CD4-positive, alpha-beta memory T cell (primary cell): Measurements from ENCODE around the gene PLPPR3. TPM values are rescaled to one million over a fixed set of nuclear protein-coding genes. Genes with fewer than 3 reads are reported as not detected.
A peak's percentile ranks its signal among the peaks of the same experiment; 100 is the strongest.
"Not testable (repeated sequence)": the region's sequence is repeated elsewhere in the genome, so short reads cannot be mapped to it uniquely, and the experiment has no call there.

Source experiments
- CTCF ChIA-PET: fragments of 350-600 bp; sonication (Branson Sonifier 250); formaldehyde crosslinking; loops from one replicate; lab custom pipeline; 2021; ENCODE audit warnings: inconsistent platforms; ENCODE audit not compliant: partially characterized antibody; lab: Charles Lee
- POLR2A ChIA-PET: fragments of 350-600 bp; sonication (Branson Sonifier 250); formaldehyde crosslinking; loops from one replicate; lab custom pipeline; 2021; ENCODE audit not compliant: partially characterized antibody; lab: Charles Lee
- DNase-seq, 5 donors: peaks; one replicate each; pipeline versions ENCODE4 v3.0.0 to v3.0.0-alpha.2; 2020 to 2022; ENCODE audit warnings: mixed read lengths in 1 of 5
- H3K27ac ChIP-seq: one replicate; pipeline ENCODE4 v1.7.0; 2013; ENCODE audit warnings: low read depth, low read length
- H3K27me3 ChIP-seq: 2 replicates; pipeline ENCODE4 v1.7.0; 2013; ENCODE audit warnings: mild to moderate bottlenecking, low read length, moderate library complexity; ENCODE audit not compliant: insufficient read depth
- H3K36me3 ChIP-seq: 2 replicates; pipeline ENCODE4 v1.7.0; 2013; ENCODE audit warnings: mild to moderate bottlenecking, low read length, moderate library complexity; ENCODE audit not compliant: insufficient read depth
- H3K4me1 ChIP-seq: 2 replicates; pipeline ENCODE4 v1.7.0; 2013; ENCODE audit warnings: mild to moderate bottlenecking, low read length, moderate library complexity; ENCODE audit not compliant: insufficient read depth
- H3K4me3 ChIP-seq, 2 donors: one replicate each; pipeline ENCODE4 v1.7.0; 2013; ENCODE audit warnings: low read length in 2 of 2, mild to moderate bottlenecking in 1 of 2
- H3K9me3 ChIP-seq, 2 donors: one replicate each; pipeline ENCODE4 v1.7.0; 2013; ENCODE audit warnings: low read length in 2 of 2, control low read depth in 1 of 2; ENCODE audit not compliant: control insufficient read depth in 1 of 2
- H3K27ac Mint-ChIP-seq, 7 donors: one replicate each; pipeline ENCODE4 v1.8.0; 2020 to 2021; ENCODE audit warnings: mixed read lengths in 7 of 7, mild to moderate bottlenecking in 6 of 7, inconsistent platforms in 3 of 7, moderate library complexity in 3 of 7
- H3K27me3 Mint-ChIP-seq, 2 donors: one replicate each; pipeline ENCODE4 v1.8.0; 2020 to 2021; ENCODE audit warnings: mixed read lengths in 2 of 2
- H3K36me3 Mint-ChIP-seq, 2 donors: one replicate each; pipeline ENCODE4 v1.8.0; 2020 to 2021; ENCODE audit warnings: mixed read lengths in 2 of 2, inconsistent platforms in 1 of 2, mild to moderate bottlenecking in 1 of 2
- H3K4me1 Mint-ChIP-seq, 4 donors: one replicate each; pipeline ENCODE4 v1.8.0; 2020 to 2021; ENCODE audit warnings: mixed read lengths in 4 of 4, mild to moderate bottlenecking in 1 of 4
- H3K4me3 Mint-ChIP-seq, 8 donors: one replicate each; pipeline ENCODE4 v1.8.0; 2020 to 2021; ENCODE audit warnings: mixed read lengths in 8 of 8, mild to moderate bottlenecking in 7 of 8, moderate library complexity in 6 of 8, inconsistent platforms in 3 of 8
- H3K9me3 Mint-ChIP-seq, 8 donors: one replicate each; pipeline ENCODE4 v1.8.0; 2020 to 2021; ENCODE audit warnings: mixed read lengths in 8 of 8, mild to moderate bottlenecking in 5 of 8, inconsistent platforms in 3 of 8, moderate library complexity in 1 of 8
- intact Hi-C: fragments of 100-400 bp; cut with micrococcal nuclease; formaldehyde crosslinking; loops from one replicate; pipeline ENCODE4 v1.15.1; 2023
- polyA plus RNA-seq, 2 donors: library from polyadenylated mRNA; unstranded; fragments of 300-500 nt; fragmentation: Illumina TruSeq; gene quantifications; one replicate each; pipeline ENCODE4 v1.2.3, GENCODE V29; 2021
- total RNA-seq, 2 experiments: library from RNA; stranded (reverse); gene quantifications; one replicate each; pipeline ENCODE4 v1.2.3, GENCODE V29; 2021

PLPPR3 gene
- total and polyA plus RNA-seq, 4 experiments from 2014 or later: not detected

GRCh38 chr19:843180-843835 lies 21.6 kb upstream of the PLPPR3 start:
- ChIA-PET CTCF (interaction anchor here (1.0 kb wide), 1 partner anchor 73 kb away, joined by 3 read pairs; no protein-coding TSS in a partner anchor), POLR2A (no interaction called here)
- DNase-seq: no peak
- Mint-ChIP-seq H3K4me1 (peaks cover 0 to 10% (median 6%) of the 10 kb centered on the region in 4 donors), H3K27me3 (peaks cover 15 to 24% of the 10 kb centered on the region in 2 donors), H3K9me3 (peaks cover 0 to 3% (median 0%) of the 10 kb centered on the region in 8 donors), H3K27ac (no peak overlapping the region), H3K36me3 (no peaks in the 10 kb centered on the region), H3K4me3 (no peak overlapping the region)
- H3K27ac ChIP-seq: no peak overlapping the region
- peaks cover 3% of the 10 kb centered on the region for H3K4me1 ChIP-seq
- no peaks in the 10 kb centered on the region for H3K9me3 ChIP-seq
- peaks cover 4% of the 10 kb centered on the region for H3K27me3 ChIP-seq
- no peak overlapping the region for H3K4me3 ChIP-seq
- intact Hi-C loops: no loop called here
- no peaks in the 10 kb centered on the region for H3K36me3 ChIP-seq

GRCh38 chr19:842802-843179 lies 21.0 kb upstream of the PLPPR3 start:
- DNase-seq, intact Hi-C loops, POLR2A ChIA-PET: not testable (repeated sequence)

GRCh38 chr19:840519-841206 lies 18.9 kb upstream of the PLPPR3 start, which contains the start of gene PRTN3:
TSS of gene PRTN3 (plus strand) at chr19:840999. CDS start at chr19:841009, 10 bp downstream.
- Histone ChIP-seq H3K27me3 (peaks cover 4% of the 10 kb centered on the region), H3K36me3 (no peaks in the 10 kb centered on the region)
- CTCF ChIA-PET: no interaction called here

More at GRCh38 chr19:842802-843179, 21.0 kb upstream of the PLPPR3 start:
- not testable (repeated sequence) for H3K9me3 Mint-ChIP-seq, H3K36me3 Mint-ChIP-seq, H3K36me3 ChIP-seq, H3K4me1 ChIP-seq, H3K27ac ChIP-seq, H3K9me3 ChIP-seq, H3K4me3 Mint-ChIP-seq, H3K27ac Mint-ChIP-seq, H3K4me3 ChIP-seq, H3K27me3 ChIP-seq
- Mint-ChIP-seq H3K4me1 (peaks cover 0 to 10% (median 6%) of the 10 kb centered on the region in 4 donors), H3K27me3 (peaks cover 14 to 21% of the 10 kb centered on the region in 2 donors)
- CTCF ChIA-PET: interaction anchor here (1.0 kb wide), 1 partner anchor 73 kb away, joined by 3 read pairs; no protein-coding TSS in a partner anchor

GRCh38 chr19:835210-835810 lies 13.6 kb upstream of the PLPPR3 start:
- H3K27me3 Mint-ChIP-seq: peaks cover 3 to 5% of the 10 kb centered on the region in 2 donors
- no peaks in the 10 kb centered on the region for H3K9me3 Mint-ChIP-seq
- CTCF ChIA-PET: no interaction called here
- peaks cover 0 to 4% (median 3%) of the 10 kb centered on the region in 4 donors for H3K4me1 Mint-ChIP-seq
- no peak overlapping the region for H3K4me3 Mint-ChIP-seq
- no peak for DNase-seq
- no peaks in the 10 kb centered on the region for H3K9me3 ChIP-seq
- H3K4me1 ChIP-seq: no peaks in the 10 kb centered on the region
- no peak overlapping the region for H3K27ac ChIP-seq
- no peaks in the 10 kb centered on the region for H3K27me3 ChIP-seq
- no peaks in the 10 kb centered on the region for H3K36me3 ChIP-seq
- intact Hi-C loops: no loop called here
- H3K27ac Mint-ChIP-seq: no peak overlapping the region
- H3K4me3 ChIP-seq: no peak overlapping the region
- H3K36me3 Mint-ChIP-seq: no peaks in the 10 kb centered on the region
- POLR2A ChIA-PET: no interaction called here

More at GRCh38 chr19:840519-841206, 18.9 kb upstream of the PLPPR3 start, which contains the start of gene PRTN3:
- intact Hi-C loops: no loop called here
- POLR2A ChIA-PET: no interaction called here
- Histone ChIP-seq H3K27ac (no peak within 1 kb of the TSS), H3K4me1 (peaks cover 3% of the 10 kb centered on the region), H3K4me3 (no peak within 1 kb of the TSS), H3K9me3 (no peaks in the 10 kb centered on the region)
- no peaks in the 10 kb centered on the region for H3K36me3 Mint-ChIP-seq
- peaks cover 0 to 3% (median 0%) of the 10 kb centered on the region in 8 donors for H3K9me3 Mint-ChIP-seq
- no peak for DNase-seq
- peak within 1 kb of the TSS in 1 of 7 donors; percentile 75 for H3K27ac Mint-ChIP-seq
- H3K4me3 Mint-ChIP-seq: no peak within 1 kb of the TSS
- peaks cover 2 to 12% (median 9%) of the 10 kb centered on the region in 4 donors for H3K4me1 Mint-ChIP-seq
- peaks cover 14% of the 10 kb centered on the region in 2 donors for H3K27me3 Mint-ChIP-seq

GRCh38 chr19:834216-834615 lies 12.5 kb upstream of the PLPPR3 start:
- no peak overlapping the region for H3K4me3 Mint-ChIP-seq
- POLR2A ChIA-PET: no interaction called here

GRCh38 chr19:831407-832369 lies 9.9 kb upstream of the PLPPR3 start:
- peaks cover 0 to 4% (median 3%) of the 10 kb centered on the region in 4 donors for H3K4me1 Mint-ChIP-seq
- ChIA-PET CTCF (no interaction called here), POLR2A (no interaction called here)
- H3K9me3 Mint-ChIP-seq: no peaks in the 10 kb centered on the region
- Histone ChIP-seq H3K27me3 (no peaks in the 10 kb centered on the region), H3K36me3 (no peaks in the 10 kb centered on the region), H3K9me3 (no peaks in the 10 kb centered on the region), H3K27ac (no peak overlapping the region), H3K4me1 (no peaks in the 10 kb centered on the region), H3K4me3 (no peak overlapping the region)
- no peak overlapping the region for H3K4me3 Mint-ChIP-seq
- DNase-seq: no peak
- H3K27ac Mint-ChIP-seq: no peak overlapping the region
- H3K27me3 Mint-ChIP-seq: peaks cover 2 to 3% of the 10 kb centered on the region in 2 donors
- intact Hi-C loops: no loop called here
- H3K36me3 Mint-ChIP-seq: no peaks in the 10 kb centered on the region

More at GRCh38 chr19:834216-834615, 12.5 kb upstream of the PLPPR3 start:
- Mint-ChIP-seq H3K4me1 (peaks cover 0 to 4% (median 3%) of the 10 kb centered on the region in 4 donors), H3K36me3 (no peaks in the 10 kb centered on the region), H3K27ac (no peak overlapping the region), H3K9me3 (no peaks in the 10 kb centered on the region), H3K27me3 (peaks cover 3 to 5% of the 10 kb centered on the region in 2 donors)
- Histone ChIP-seq H3K36me3 (no peaks in the 10 kb centered on the region), H3K4me3 (no peak overlapping the region), H3K27ac (no peak overlapping the region), H3K4me1 (no peaks in the 10 kb centered on the region), H3K9me3 (no peaks in the 10 kb centered on the region), H3K27me3 (no peaks in the 10 kb centered on the region)
- CTCF ChIA-PET: no interaction called here
- intact Hi-C loops: no loop called here
- DNase-seq: no peak
